ENCODE results near the gene IL1RL1.

IL1RL1 gene

GRCh38 chr2:102369866-102370265 is 58.5 kb downstream of the IL1RL1 start:
- no peak for DNase-seq (ENCODE audit: low spot score)

DNA sequence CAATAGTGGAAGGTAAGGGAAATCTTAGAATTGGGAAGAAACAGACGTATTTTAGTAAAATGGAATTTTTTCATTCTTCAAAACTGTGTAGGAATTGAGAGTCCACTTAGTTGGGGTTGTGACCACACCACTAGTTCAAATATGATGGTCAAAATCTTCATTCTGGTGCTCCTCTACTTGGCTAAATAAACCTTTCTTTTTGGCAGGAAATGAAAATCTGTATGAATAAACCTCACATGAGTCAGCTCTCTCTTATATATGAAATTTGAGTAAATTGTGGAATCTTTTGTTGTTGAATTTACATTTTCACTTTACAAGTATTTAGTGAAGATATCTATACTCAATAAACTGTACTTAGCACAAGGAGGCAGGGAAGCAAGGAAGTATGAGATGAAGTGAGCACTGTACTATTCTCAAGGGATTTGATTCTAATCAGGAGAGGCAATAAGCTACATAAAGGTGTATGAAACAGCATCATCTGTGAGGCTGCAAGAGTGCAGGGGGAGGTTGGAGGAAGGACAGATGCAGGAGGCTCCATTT is 64.8 kb downstream of the IL1RL1 start:
- no peak for DNase-seq (ENCODE audit: low spot score)

GRCh38 chr2:102383722-102384121 is 72.4 kb downstream of the IL1RL1 start:
- no peak for DNase-seq (ENCODE audit: low spot score)

GRCh38 chr2:102385522-102385921 is 74.2 kb downstream of the IL1RL1 start:
- DNase-seq (ENCODE audit: low spot score), result no peak

DNA sequence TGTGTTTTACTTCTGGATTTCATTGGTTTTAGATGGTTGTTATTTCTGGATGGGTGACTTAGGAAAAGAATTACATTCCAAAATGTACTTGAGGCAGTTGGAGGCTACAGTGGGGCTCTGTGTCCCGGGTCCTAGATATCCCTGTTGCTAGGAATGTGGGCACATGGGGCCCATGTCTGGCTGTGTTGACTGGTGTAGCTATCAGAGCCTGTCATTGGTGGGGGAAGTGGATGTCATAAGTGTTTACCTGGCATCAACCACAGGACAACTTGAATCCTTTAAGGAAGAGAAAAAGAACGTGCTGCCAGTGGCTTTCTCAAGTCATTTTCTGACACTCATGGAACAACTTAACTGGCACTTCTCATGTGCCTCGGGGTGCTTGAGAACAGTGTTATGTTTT is 74.6 kb downstream of the IL1RL1 start:
- no peak for DNase-seq (ENCODE audit: low spot score)

- DNase-seq (ENCODE audit: low spot score), result no peak
Measured at GRCh38 chr2:102386867-102387541, 75.6 kb downstream of the IL1RL1 start.

GRCh38 chr2:102387763-102388546 is 76.6 kb downstream of the IL1RL1 start:
- no peak for DNase-seq (ENCODE audit: low spot score)

DNA sequence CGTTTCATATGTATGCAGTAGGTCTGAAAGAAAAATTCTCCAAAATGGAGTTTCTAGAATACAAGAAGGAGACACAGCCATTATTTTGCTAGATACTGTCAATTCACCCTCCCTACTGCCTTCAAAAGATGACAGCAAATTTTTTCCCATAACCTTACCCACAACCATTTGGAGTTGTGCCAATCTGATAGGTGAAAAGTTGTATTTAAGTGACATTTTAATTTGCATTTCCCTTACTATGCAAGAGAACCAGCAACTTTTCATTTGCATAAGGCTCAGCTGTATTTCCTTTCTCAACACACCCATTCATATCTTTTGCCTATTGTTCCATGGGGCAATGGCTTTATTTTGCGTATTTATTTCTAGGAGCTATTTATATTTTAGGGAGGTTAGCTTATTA is 80.2 kb downstream of the IL1RL1 start:
- no peak for DNase-seq (ENCODE audit: low spot score)

- no peak for DNase-seq (ENCODE audit: low spot score)
Measured at GRCh38 chr2:102392096-102392495, 80.7 kb downstream of the IL1RL1 start.

DNA sequence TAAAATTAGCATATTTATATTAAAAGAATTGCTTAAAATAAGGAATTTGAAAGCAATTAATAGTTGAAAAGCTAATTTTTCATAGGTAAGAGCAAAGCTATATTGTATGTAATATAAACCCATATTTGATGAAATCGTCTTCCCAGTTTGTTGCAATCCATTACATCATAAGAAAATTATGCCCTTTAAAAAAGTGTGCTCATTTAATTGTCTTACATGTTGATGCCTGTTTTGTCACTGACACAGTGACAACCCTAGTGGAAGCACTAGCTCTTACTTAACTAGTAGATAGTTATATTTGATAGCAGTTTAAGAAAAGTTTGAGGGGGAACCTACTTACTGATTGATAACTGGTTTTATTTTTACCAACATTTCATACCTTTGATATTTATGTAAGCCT is 81.6 kb downstream of the IL1RL1 start:
- DNase-seq (ENCODE audit: low spot score), result no peak

DNA sequence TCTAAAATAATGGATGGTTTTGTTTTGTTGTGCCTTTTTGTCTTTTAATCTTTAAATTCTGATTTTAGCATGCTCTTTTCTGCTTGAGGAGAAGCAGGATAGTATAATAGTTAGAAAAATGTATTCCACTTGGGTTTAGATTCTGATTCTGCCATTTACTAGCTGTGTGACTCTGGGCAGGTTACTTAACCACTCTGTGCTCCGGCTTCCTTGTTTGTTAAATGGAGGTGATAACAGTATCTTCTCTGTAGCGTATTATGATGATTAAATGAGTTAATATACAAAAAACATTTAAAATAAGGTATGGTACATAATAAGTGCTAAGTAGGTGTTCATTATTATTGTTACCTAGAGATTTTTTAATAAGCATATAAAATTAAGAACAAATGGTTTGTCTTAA is 84.6 kb downstream of the IL1RL1 start:
- DNase-seq (ENCODE audit: low spot score), result no peak

- no peak for DNase-seq (ENCODE audit: low spot score)
Measured at GRCh38 chr2:102397209-102397608, 85.8 kb downstream of the IL1RL1 start.

DNA sequence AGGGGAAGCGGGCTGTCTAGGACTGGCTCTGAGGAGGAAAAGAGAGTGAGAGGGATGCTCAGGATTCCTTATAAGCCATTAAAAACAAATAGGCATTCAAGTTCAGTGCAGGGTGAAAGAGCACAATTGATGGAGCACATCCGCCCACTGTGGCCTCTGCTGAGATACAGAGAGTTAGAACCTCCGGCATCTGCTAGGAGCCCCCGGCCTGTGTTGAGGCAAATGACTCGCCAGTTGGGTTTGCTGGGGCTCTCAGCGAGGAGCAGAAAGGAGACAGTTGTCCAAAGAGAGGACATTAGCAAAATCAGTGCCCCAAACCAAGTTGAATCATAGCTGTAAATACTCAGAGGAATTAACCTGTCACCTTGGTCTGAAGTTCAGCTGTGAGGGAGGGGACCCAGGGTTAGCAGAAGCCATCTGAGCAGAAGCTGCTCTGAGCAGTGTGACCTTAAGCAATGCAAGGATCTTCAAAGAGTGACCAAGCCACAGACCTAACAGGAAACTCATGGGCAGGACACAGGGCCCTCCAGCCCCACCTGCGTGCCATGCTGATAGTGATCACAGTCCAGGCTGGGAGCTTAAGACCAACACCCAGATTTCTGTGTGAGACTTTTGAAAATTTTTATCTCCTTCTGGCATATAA is 88.3 kb downstream of the IL1RL1 start:
- no peak for DNase-seq (ENCODE audit: low spot score)

DNA sequence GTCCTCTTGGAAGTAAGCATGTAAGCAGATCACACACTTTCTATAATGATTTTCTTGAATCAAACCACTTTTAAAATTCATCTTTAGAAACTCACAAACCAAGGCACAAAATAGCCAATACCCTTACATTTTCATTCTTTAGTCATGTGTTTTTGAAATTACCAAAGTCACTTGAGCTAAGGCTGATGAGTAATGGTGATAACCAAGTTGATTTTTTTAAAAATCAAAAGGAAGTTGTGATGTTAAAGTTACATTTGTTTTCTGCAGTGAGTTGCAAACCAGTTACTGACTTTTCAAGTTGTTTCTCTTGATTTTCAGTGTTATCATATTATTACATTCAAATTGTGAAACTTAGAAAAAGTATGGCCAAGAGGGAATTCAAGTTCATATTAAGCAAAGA is 90.1 kb downstream of the IL1RL1 start:
- no peak for DNase-seq (ENCODE audit: low spot score)

Data from hematopoietic multipotent progenitor cell treated with erythropoietin and hydrocortisone succinate and interleukin-3 and kit ligand, for 17 days (in vitro differentiated cells).